Ramos (cell line): ENCODE data around the gene POLR2F.
"Not testable (repeated sequence)": the region's sequence is repeated elsewhere in the genome, so short reads cannot be mapped to it uniquely, and the experiment has no call there.

Source experiments
- in situ Hi-C: fragments of 300-500 bp; cut with MboI; formaldehyde crosslinking; loops from one replicate; pipeline ENCODE4 v1.14.3; 2022; ENCODE audit warnings: low sequenced_read_pairs; ENCODE audit not compliant: unreplicated experiment

The POLR2F gene

GRCh38 chr22:37947142-37947795, 6.2 kb upstream of the POLR2F start:
- in situ Hi-C loops: not testable (repeated sequence)

DNA sequence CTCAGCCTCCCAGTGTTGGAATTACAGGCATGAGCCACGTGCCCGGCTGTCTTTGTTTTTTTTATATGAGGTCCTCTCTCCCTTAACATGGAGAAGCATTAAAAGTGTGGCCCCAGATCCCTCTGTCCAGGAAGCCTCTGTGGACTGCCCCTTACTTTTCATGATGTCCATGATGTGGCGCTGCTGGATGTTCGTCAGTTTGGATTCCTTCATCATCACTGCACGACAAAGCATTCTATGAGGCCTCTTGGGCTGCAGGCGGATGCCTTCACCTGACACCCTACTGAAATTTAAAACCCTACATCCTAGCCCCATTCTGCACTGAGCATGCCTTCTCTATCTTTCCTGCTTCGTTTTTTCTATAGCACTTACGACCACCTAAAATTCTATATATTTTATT, 2.2 kb upstream of the POLR2F start:
- in situ Hi-C loops: no loop called here

GRCh38 chr22:37952629-37953028, 870 bp upstream of the POLR2F start:
- in situ Hi-C loops: not testable (repeated sequence)

- in situ Hi-C loops: no loop called here
Measured at GRCh38 chr22:37953062-37953436, 450 bp upstream of the POLR2F start.

DNA sequence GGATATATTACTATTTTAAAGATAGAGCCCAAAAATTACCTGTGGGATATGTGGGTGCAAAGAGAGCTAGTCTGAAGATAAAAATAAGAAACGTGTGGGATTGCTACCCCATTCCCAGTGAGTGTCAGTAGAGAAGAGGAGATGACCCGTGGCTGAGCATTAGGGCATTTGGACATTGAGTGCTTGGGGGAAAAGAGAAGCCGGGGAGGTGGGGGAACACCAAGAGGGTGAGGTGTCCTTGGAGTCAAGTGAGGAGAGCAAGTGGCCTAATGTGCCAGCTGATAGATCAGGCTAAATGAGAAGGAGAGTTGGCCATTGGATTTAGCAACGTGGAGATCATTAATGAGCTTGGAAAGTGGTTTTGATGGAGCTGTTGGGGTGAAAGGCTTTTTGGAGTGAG, 1.2 kb downstream of the POLR2F start:
- in situ Hi-C loops: no loop called here

- in situ Hi-C loops: not testable (repeated sequence)
Measured at GRCh38 chr22:37955825-37956397, 2.4 kb downstream of the POLR2F start.

GRCh38 chr22:37957232-37957631, 3.7 kb downstream of the POLR2F start:
- in situ Hi-C loops: no loop called here

DNA sequence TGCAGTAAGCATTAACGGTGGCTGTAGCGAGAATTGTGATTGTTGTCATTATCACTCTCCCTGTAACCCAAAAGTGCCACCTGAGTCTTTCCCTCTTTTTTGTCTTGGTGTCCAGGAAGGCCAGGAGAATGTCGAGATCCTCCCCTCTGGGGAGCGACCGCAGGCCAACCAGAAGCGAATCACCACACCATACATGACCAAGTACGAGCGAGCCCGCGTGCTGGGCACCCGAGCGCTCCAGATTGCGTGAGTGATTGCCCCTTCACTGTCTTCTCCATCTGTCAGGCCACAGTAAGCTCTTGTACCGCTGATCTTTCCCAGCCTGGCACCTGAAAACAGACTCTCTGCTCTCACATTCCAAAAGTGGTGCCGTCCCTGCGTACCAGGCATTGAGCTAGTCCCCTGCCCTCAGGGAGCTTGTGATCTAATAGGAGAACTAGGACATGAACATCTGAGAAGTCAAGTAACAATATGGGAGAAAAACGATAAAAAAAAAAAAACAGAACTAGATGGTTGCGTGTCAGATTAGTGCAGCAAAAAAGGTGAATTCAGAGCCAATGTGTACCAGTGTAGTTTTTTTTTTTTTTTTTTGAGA, 5.8 kb downstream of the POLR2F start:
- in situ Hi-C loops: no loop called here

GRCh38 chr22:37961062-37961461, 7.6 kb downstream of the POLR2F start:
- in situ Hi-C loops: loop anchor here (5.0 kb wide), 1 partner anchor 144 kb away; no protein-coding TSS in a partner anchor

GRCh38 chr22:37965940-37966664, 12.6 kb downstream of the POLR2F start:
- in situ Hi-C loops: no loop called here

GRCh38 chr22:37967147-37967546, 13.6 kb downstream of the POLR2F start:
- in situ Hi-C loops: no loop called here

DNA sequence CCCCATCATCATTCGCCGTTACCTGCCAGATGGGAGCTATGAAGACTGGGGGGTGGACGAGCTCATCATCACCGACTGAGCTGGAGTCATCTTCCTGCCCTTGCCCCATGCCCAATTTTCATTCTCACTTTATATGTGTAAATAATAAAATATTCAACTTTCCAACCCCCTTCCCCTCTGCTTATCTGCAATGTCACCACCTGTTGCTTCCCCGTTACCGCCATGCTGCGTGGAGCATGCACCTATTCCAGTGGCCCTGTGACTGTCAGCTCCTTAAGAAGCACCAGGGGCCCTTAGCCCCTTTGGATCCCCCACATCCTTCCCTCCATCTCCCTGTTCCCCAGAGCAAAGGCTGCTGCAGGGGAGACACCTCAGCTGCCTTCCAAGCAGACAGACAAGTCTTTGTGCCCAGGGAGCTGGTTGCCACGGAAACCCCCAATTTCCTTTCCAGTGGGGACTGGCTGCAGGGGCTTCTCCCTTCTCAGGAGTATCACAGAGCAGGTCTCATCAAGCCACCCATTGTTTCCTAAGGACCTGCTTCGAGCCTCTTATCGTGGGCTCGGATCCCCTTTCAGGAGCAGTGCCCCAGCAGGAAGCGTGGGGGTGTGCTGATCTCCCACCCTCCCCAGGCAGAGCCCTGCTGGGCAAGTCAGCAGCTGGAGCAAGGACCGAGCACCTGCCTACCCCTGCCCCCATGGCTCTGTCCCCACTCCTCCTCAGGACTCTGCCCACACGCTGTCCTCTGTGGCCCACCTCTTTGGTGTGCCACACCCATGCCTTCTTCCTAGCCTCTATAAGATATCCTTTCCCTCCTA, 14.3 kb downstream of the POLR2F start:
- in situ Hi-C loops: no loop called here

DNA sequence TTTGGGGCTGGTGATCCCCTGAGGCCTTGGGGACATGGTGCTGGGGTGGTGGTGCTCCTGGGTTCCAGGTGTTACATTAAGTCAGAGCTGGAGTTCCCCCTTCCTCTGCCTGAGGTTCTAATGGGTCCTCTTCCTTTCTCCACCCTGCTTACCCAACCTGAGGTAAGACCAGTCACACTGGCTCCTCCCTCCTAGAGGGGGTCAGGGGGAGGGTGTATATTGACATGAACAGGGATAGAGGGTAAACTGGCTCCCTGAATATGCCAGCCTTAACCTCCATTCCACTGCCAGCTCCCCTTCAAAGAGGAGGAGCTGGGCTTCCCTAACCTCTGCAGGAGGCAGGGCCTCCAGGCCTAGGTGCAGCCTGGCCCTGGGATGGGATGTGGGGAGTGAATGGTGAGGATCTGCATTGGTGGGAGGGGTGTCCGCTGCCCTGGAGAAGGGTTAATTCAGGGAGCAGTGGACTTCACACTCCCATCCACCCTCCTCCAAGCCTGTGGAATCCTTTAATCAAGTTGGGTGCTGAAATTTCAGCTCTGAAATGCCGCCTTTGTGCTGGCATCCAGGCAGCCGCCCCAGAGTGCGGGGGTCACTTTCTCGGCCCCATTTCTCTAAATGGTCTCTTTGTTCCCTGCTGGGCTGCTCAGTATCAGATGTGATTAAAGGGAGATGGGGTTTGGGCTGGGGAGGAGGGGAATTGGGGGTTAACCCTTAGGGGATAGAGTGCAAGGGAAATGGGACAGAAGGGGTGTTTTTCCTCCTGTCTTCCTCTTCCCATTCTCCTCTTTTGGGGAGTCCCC, 15.2 kb downstream of the POLR2F start:
- in situ Hi-C loops: no loop called here

- in situ Hi-C loops: no loop called here
Measured at GRCh38 chr22:37970864-37971263, 17.4 kb downstream of the POLR2F start.

DNA sequence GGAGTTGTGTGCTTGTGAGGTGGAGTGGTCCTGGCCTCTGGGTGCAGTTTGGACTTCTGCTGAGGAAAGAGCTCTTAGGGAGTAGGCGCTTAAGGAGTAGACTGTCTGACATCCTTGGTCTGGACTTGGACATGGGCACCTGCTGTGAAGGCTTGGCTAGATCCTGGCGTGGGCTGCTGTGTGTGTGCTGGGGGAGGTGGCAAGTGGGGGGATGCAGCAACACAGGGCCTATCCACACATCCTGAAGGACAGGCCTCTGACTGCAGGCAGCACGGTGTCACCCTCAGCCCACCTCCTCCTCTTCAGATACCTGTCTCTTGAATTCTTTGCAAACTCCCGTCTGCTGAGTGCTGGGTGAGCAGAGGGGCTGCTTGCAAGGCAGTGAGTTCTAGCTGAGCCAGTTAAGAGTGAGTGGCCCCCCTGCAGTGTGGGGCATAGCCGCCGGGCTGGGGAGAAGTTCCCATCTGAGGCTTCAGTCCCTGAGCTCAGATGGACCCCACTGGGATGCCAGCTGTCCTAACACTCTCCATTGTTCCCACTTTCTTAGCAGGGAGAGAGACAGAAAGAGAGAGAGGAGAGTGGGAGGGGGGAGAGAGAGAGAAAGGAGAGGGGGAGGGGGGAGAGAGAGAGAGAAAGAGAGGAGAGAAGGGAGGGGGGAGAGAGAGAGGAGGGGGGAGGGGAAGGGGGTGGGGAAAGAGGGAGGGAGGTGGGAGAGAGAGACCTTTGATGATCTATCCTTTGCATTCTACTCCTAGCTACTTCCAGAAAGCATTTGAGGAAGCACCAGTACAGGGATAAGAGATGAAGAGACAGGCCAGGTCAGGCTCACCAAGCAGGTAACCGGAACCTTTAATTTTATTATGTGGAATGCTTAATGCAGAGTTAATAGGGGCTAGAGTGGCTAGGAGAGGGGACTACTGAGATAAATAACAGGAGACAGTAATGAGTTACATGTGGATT, 18.3 kb downstream of the POLR2F start:
- in situ Hi-C loops: no loop called here

DNA sequence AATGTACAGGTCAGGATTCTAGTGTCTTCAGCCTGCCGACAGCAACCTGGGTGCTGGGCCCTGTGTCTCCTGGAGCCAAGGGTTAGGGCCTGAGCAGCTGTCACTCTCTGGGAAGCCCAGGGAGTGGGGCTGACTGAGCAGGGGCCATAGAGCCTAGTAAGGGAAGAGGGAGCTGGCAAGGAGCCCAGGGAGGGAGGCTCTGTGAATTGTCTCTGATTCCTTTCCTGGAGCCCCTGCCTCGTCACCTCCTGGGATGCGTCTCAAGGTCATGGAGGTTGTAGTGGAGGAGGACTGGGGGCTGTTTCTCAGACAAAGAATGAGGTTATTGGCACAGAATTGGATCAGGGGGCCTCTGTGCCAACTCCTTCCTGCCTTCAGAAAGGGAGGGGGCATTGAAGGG, 19.0 kb downstream of the POLR2F start:
- in situ Hi-C loops: no loop called here

DNA sequence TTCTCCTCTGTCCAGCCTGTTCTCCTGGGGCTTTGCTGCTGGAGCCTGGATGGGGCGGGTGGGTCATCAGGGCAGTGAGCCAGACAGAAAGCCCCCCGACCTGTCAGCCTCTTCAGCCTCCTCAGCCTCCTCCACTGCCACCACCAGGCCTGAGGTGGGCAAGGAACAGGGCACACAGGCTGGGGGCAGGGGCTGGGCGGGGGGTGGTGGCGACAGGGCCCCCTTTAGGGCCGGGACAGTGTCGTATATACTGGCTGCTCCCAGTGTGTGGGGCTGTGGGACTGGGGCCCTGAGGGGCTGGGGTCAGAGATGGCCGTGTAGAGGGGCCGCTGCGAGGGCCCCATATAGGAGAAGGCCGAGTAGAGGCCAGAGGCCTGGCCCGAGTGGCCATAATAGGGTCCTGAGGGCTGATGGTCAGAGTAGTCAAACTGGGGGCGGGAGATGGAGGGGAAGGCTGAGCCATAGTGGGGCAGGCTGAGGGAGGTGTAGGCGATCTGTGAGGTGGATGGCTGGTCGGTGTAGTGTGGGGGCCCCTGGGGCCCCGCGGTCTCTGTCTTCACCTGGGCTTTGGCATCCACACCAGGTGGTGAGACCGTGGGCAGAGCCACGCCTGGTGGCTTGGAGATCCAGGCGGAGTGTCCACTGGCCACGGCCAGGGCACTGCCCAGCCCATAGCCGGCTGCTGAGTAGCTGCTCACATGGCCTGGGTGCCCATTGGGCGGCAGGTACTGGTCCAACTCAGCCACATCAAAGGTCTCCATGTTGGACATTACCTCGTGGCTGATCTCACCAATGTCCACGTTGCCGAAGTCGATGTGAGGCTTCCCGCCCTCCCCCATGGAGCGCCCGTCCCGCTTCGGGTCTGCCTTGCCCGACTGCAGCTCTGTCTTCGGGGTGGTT, 20.0 kb downstream of the POLR2F start:
- in situ Hi-C loops: no loop called here

- in situ Hi-C loops: no loop called here
Measured at GRCh38 chr22:37975153-37975552, 21.7 kb downstream of the POLR2F start.
